HG02840 (cell line): ENCODE measurements around the gene VAMP4.
"Not testable (repeated sequence)": the region's sequence is repeated elsewhere in the genome, so short reads cannot be mapped to it uniquely, and the experiment has no call there.

Source experiments
- ATAC-seq: cut with Tn5 transposase; IDR thresholded peaks from one replicate; pipeline ENCODE4 v1.9.1; 2021; ENCODE audit warnings: mild to moderate bottlenecking, moderate library complexity, moderate number of reproducible peaks; ENCODE audit not compliant: unreplicated experiment, low FRiP score

Gene VAMP4

DNA sequence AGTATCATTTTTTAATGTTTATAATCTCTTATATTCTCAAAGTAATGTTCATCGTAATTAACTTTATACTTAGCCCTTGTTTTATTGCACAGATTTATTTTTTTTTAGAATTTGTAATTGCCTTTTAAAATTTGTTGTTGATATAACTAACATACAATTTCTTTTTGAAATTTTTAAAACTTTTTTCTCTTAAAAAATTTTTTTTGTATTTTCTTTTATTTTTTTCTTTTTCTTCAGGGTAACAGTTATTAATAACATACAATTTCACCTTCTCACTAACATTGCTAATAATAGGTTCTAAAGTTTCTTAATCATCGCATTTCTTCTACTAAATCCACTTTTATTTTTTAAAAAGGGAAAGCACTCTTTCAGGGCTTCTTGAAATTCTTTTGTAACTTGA is 11.3 kb upstream of the VAMP4 start:
- no peak for ATAC-seq

- no peak for ATAC-seq
Measured at GRCh38 chr1:171751221-171751620, 9.4 kb upstream of the VAMP4 start.

DNA sequence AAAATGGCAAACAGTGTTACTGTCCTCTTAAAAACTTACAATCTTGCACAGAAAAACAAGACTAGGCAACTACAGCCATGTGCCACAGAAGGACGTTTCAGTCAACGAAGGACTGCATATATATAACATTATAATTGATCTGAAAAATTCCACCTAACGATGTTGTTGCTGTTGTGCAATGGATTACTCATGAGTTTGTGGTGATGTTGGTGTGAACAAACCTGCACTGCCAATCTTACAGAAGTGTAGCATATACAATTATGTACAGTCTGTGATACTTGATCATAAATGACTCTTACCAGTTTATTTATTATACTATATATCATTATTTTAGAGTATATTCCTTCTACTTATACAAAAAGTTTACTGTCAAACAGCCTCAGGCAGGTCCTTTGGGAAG is 6.8 kb upstream of the VAMP4 start:
- no peak for ATAC-seq

DNA sequence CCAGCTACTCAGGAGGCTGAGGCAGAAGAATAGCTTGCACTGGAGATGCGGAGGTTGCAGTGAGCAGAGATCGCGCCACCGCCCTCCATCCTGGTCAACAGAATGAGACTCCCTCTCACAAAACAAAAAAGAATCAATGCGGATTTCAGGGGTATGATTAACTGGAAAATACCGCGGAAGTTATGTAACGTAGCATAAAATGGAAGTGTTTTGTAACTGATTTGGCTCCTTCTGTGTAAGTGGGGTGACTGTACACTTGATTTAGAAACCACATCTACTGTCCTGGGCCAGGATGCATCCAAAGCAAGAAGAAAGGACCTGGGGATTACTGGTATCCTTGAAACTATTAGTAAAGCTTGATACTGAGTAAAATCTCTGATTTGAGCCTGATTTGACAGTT is 3.1 kb upstream of the VAMP4 start:
- no peak for ATAC-seq

DNA sequence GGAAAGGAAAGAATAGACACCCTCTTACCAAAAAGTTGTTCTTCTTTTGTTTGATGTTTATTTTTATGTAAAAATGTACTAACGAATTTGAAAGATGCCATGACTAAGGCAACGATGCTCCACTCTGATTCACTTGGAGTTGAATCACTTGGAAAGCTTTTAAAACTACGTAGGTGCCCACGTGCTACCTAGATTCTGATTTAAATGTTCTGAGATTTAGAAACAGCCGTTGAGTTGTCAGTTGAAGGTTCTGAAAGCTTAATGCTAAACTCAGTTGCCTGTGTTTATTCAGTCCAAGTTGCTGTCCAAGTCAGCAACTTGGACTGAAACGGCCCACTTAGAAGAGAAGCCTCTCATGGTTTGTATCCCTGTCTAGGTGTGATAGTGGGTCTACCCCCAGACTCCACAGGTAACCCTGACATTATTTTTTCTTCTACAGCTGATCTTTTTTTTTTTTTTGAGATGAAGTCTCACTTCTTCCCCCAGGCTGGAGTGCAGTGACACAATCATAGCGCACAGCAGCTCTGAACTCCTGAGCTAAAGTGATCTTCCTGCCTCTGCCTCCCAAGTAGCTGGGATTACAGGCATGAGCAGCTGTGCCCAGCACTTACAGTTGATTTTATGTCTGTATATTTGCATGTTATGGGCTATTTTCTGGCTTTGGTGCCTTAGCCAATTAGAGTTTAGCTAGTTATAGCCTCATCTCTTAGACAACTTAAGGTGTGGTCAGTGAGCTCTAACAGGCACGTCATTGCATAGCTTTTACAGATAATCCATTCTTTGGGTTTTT is 1.4 kb upstream of the VAMP4 start:
- ATAC-seq, result no peak

DNA sequence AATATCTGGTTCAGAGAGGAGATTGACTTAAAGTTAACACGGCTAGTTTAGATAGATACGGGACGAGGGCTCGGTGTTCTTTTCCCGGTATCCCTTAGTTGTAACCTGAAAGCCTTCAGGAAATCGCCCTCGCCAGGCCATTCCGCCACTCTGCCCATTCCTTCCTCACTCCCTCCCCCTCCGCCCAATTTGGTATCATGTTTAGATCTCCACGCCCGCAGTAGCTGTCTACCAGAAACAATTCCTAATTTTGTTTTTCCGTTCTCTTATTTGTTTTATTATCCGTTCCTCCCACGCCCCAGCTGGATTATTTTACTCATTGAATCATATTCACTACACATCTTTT is 685 bp upstream of the VAMP4 start:
- ATAC-seq, result no peak

DNA sequence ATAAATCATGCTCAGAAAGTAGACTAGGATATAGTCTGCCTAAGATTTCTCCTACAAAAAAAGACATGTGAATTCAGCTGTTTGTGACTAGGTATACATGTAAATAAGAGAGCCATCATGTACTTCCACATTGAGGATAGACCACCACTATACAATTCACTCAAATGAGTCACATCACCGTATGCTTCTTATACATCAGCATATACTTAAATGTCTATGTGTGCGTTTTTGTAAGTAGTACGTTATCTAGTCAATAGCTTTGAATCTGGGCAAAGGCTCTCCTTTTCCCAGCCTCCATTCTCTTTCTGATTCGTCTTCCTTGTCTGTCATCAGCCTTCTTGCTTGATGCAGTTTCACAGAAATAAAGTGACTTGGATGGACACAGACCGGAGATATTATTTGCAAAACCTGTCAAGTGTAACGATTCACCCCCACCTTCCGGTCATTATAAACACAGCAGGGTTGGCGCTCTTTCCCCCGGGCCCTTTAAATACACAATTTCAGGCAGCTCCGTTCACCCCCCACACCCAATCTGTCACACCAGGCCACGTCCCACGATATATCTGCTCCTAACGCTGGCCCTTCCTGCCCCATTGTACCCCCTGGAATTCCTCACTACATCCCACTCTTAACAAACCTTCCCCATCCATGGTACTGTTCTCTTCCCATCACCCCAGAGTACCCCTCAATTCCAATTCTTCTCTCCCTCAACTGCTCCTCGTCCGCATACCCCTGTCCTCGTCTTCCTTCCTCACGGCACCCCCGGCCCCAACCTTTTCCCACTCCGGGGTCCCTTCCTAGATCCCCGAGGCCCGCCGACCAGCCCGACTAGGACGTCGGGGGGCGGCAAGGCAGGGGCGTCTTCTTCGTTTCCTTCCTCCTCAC is 636 bp downstream of the VAMP4 start:
- ATAC-seq, result peak; percentile 29

- no peak for ATAC-seq
Measured at GRCh38 chr1:171740356-171740863, 1.5 kb downstream of the VAMP4 start.

- no peak for ATAC-seq
Measured at GRCh38 chr1:171739656-171740055, 2.2 kb downstream of the VAMP4 start.

GRCh38 chr1:171738911-171739310 is 3.0 kb downstream of the VAMP4 start:
- ATAC-seq, result no peak

- no peak for ATAC-seq
Measured at GRCh38 chr1:171736196-171736595, 5.7 kb downstream of the VAMP4 start.

DNA sequence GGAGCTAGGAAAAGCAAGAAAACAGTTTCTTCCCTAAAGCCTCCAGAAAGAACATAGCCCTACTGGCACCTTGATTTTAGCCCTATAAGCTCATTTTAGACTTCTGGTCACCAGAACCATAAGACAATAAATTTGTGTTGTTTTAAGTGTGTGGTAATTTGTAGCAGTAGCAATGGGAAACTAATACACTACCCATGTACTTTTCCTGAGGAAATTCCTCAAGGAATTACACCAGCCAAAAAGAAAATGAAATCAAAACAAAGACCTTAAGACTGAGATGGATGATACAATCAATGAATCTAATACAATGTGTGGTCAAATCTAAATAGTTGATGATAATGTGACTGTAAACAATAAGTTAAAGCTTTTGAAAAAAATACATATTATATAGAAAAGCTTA is 11.8 kb downstream of the VAMP4 start:
- ATAC-seq, result no peak

- ATAC-seq, result no peak
Measured at GRCh38 chr1:171727778-171728177, 14.1 kb downstream of the VAMP4 start.

GRCh38 chr1:171723180-171723579 is 18.7 kb downstream of the VAMP4 start:
- not testable (repeated sequence) for ATAC-seq

DNA sequence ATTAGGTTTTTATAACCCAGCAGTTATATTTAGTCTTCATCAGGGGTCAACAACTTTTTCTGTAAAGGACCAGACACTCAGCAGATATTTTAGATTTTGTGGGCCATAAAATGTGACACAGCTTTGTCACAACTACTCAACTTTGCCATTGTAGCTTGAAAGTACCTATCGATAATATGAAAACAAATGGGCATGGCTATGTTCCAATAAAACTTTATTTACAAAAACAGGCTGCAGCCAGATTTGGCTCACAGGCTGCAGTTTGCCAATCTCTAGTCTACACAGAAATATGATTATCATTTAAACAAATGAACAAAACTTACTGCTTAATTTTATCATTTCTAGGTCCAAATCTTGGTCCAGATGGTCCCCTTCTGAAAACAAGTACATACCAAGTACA is 23.0 kb downstream of the VAMP4 start:
- ATAC-seq, result no peak

DNA sequence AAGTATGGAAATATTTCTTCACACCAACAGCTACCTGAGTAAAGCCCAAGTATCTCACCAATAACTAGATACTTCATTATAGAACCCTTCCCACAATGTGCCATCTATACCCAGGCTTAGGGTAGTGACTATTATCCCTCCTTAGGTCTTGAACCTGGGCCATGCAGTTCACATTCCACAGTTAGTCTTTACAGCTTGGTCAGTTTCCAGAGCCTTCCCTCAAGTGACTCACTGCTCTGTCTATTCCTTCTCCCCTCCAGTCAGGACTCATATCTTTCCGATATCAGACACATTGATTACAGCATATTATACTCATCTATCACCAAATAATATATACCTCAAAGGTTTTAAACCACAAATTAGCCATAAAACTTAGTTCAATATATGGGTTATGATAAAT is 23.6 kb downstream of the VAMP4 start:
- no peak for ATAC-seq

GRCh38 chr1:171717062-171717718 is 24.7 kb downstream of the VAMP4 start:
- no peak for ATAC-seq

GRCh38 chr1:171716616-171717015 is 25.2 kb downstream of the VAMP4 start:
- no peak for ATAC-seq

- ATAC-seq, result no peak
Measured at GRCh38 chr1:171715813-171716251, 26.0 kb downstream of the VAMP4 start.

DNA sequence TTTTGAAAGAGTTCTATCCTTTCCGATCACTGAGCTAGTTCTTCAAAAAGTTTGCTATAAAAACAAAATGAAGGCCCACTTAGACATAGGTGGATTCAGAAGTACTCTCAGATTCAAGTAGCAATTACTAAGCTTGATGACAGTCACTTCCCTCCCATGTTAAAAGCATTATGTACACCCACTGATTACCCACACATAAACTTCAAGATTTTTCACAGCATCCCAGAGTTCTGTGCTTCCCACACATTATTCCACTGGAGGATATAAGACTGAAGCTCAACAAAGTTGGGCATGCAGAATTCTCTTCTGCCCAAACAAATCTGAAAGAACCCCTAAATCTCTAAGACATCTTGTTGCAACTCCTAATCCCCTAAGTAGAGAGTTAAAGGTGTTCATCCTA is 29.5 kb downstream of the VAMP4 start:
- no peak for ATAC-seq

DNA sequence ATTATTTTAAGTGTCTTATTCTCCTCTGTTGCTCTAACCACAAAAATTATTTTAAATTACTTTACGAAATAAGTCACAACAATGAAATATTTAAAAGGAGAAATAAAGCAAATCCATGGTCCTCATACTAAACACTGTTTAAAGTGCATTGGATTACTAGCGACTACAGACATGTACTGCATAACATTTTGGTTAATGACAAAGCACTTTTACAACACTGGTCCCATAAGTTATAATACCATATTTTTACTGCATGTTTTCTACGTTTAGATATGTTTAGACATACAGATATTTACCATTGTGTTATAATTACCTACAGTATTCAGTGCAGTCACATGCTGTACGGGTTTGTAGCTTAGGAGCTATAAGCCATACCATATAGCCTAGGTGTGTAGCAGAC is 30.2 kb downstream of the VAMP4 start:
- ATAC-seq, result no peak
